HG03196 (cell line): ENCODE measurements around the gene ARHGAP10.
"Not testable (repeated sequence)": the region's sequence is repeated elsewhere in the genome, so short reads cannot be mapped to it uniquely, and the experiment has no call there.

Experiments used
- ATAC-seq: cut with Tn5 transposase; IDR thresholded peaks from one replicate; pipeline ENCODE4 v1.9.1; 2021; ENCODE audit not compliant: unreplicated experiment

The ARHGAP10 gene

DNA sequence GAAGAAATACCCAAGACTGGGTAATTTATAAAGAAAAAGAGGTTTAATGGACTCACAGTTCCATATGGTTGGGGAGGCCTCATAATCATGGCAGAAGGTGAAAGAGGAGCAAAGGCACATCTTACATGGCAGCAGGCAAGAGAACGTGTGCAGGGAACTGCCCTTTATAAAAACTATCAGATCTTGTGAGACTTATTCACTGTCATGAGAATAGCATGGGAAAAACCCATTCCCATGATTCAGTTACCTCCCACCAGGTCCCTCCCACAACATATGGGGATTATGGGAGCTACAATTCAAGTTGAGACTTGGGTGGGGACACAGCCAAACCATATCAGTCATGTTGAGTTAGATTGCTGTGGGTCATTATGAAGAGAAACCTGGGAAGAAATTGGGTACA, 153.3 kb downstream of the ARHGAP10 start:
- not testable (repeated sequence) for ATAC-seq

DNA sequence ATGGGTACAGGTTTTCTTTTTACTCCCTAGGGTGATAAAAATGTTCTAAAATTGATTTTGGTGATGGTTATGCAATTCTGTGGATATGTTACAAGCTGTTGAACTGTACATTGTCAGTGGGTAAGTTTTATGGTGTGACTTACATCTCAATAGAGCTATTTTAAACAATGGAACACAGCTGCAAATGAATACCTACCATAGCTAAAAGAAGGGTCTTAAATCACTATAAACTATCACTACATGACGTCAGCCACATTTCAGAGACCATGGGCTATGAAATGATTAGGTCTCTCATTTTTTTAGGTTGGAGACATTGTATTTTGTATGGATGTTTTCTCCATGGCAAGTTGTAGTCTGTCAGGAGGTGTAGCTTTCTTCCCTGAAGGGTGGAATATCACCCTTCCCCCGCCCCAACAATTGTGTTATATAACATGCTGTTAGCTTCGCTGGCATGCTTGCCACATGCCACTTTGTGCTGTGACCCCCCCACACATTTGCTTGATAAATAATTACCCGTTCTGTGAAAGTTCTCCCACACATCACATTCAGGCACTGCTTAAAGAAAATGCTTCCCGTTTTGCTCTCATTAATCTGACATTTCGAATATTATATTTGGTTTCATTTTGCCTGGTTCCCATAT, 159.7 kb downstream of the ARHGAP10 start:
- no peak for ATAC-seq

- ATAC-seq = no peak
Measured at GRCh38 chr4:147899512-147899911, 167.6 kb downstream of the ARHGAP10 start.

GRCh38 chr4:147901388-147901787, 169.5 kb downstream of the ARHGAP10 start:
- no peak for ATAC-seq

DNA sequence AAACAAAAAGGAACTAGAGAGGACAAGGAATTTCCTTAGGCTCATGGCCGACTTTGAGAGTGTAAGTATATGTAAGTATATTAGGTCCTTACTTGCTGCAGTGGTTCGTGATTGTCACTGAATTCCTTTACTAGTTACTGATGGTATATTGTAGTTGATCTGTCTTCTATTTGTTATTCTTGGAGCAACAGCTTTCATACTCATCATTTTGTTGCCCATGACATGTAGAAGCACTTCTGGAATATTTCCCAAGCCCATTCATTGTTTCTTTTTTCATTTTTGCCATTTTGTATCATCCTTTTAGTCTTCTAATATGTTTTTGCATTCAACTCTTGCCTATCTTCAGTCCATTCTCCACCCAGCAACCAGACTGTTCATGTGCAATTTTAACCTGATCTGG, 170.0 kb downstream of the ARHGAP10 start:
- no peak for ATAC-seq

DNA sequence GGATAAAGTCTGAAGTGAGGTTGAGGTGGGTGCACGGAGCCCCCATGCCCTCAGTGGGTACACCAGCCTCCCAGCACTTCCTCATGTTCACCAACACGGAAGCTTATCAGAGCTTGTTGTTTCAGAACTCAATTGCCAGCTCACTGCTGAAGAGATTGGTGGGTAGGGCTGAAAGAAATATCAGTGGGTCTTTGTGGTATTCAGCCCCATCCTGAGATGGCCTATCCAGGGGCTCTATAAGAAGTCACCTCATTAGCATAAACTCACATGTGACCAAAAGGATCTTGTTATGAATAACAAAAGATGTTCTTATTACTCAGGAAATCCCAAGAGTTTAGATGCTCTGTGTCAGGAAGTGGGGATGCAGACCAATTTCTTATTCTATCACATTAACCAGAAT, 177.3 kb downstream of the ARHGAP10 start:
- no peak for ATAC-seq

- ATAC-seq = no peak
Measured at GRCh38 chr4:147910315-147910714, 178.4 kb downstream of the ARHGAP10 start.

GRCh38 chr4:147912106-147912505, 180.2 kb downstream of the ARHGAP10 start:
- not testable (repeated sequence) for ATAC-seq

DNA sequence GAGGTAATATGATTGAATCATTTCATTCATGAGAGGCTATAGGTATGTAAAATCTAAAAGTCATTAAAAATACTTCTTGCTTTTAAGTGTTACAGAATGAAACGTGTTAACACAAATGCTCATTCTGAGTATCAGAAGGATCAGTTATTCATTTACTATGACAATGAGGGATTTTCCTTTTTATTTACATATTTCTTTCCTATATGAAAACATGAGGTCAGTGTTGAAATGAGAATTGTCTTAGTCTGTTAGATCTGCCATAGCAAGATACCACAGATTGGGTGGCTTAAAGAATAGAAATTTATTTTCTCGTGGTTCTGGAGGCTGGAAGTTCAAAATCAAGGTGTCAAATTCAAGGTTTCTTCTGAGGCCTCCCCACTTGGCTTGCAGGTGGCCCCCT, 181.2 kb downstream of the ARHGAP10 start:
- ATAC-seq = no peak

DNA sequence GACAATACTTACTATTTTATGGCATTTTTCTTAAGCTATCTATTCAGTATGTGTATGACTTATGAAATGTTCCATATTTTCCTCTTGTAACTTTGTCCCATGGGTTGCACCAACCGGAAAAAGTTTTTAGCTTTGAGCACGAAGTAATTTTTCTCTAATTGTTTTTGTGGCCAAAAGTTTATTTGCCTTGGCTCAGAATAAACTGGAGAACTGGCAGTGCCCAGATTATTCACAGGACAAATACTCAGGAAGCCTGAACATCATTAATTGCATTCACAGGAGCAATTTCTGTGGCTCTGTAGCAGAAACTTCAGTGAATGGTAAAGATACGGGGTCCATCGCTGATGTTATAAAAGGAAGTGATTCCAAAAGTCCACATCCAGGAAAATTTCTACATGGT, 184.5 kb downstream of the ARHGAP10 start:
- ATAC-seq = no peak

- ATAC-seq = no peak
Measured at GRCh38 chr4:147923381-147923780, 191.5 kb downstream of the ARHGAP10 start.

DNA sequence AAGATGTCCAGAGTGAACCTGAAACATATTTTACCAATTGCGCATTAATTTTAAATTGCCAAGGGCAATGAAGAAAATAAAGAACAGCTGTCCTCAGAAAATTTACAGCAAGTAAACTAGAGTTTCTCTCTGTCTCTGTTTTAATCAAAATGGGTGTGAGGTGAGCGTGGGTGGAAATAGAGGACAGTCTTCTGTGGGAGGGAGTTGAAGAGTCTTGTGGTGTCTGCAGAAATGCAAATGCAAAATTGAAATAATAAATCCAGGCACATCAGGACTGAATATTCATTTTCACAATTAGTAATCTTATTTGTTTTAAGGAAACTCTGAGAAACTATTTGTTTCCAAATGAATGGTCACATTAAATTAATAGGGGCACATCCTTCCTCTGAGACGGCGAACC, 192.0 kb downstream of the ARHGAP10 start:
- ATAC-seq = no peak

GRCh38 chr4:147924604-147925412, 192.9 kb downstream of the ARHGAP10 start:
- ATAC-seq = no peak

- no peak for ATAC-seq
Measured at GRCh38 chr4:147927377-147928137, 195.7 kb downstream of the ARHGAP10 start.

DNA sequence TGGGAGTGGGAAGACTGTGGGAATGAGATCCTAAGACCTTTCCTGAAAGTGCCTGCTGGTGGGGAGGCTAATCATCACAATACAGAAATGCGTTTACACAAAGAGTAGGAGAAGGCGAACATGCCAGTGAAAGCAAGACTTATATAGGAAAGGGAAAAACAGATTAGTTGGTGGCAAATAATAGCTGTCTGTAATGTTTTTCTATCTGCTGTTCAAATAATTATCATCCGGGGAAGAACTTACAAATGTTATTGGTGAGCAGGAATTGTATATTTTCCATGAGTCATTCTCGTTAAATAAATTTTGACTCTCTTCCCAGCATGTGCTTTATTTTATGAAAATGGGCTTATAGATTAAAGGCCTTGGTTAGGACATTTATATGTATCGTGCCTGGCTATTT, 196.5 kb downstream of the ARHGAP10 start:
- ATAC-seq = no peak

DNA sequence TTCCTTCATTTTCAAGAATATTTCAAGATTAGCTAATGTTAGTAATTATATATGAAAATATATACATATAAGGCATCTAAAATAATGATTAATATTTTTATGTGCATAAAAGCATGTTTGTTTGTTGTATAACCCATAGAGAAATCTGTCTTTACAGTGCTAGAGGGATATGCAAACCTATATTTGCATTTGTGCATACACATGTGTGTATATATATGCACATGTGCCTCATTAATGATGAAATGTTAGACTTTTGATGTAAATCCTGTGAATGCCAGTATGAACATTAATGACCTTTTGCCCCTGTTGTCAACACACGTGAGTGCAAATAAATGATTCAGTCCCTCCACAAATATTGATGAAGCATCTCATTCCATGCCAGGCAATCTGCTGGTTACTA, 197.9 kb downstream of the ARHGAP10 start:
- no peak for ATAC-seq

DNA sequence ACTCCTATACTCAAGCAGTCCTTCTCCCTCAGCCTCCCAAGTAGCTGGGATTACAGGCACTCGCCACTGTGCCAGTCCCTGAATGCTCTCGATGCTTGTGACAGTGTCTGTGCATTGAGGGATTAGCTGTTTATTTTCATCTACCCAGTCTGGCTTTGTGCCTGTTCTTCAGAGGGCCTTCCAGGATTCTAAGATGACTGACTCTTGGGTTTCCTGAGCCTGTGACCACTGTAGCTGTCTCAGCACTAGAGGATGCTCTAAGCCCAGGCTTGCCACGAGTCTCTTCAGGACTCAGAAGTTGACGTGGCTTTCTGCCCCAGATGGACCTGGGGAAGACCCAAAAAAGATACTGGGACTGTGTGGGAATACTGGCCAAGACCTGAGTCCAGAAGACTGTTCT, 201.4 kb downstream of the ARHGAP10 start:
- ATAC-seq = no peak

- ATAC-seq = no peak
Measured at GRCh38 chr4:147933779-147934178, 201.9 kb downstream of the ARHGAP10 start.

DNA sequence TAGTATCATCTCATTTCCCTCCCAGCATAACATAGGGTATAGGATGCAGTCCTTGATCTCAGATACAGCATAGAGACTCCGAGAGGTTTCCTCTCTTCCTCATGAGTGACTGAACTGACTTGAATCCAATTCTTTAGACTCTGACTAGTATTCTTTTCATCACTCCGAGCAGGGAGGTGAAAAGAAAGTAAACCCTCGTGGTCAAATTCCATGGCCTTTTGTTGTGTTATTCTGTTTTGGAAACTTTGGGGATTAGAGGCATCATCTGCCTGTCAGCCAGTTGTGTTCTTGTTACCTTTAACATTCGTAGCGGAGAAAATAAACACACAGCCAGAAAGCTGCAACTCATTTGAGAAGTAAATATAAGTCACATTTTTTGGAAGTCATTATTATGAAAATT, 206.6 kb downstream of the ARHGAP10 start:
- no peak for ATAC-seq

DNA sequence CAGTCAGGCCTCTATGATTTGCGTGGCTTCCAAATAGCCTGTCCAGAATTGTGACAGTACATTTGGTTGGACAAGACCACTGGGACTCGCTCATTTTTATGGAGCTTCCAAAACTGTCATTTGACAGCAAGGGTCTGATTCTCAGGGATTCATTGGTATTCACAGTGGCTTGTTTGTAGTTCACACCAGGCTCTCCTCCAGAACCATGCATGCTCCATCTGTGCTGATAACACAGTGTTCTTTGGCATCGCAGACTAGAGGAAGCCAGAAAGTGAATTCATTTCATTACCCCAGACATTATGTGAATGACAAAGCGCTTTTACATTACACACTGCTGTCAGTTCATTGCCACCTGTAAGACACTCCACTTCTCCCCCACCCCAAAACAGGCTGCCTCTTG, 208.3 kb downstream of the ARHGAP10 start:
- ATAC-seq = no peak

GRCh38 chr4:147941373-147941772, 209.5 kb downstream of the ARHGAP10 start:
- ATAC-seq = no peak

GRCh38 chr4:147942729-147943128, 210.8 kb downstream of the ARHGAP10 start:
- peak; percentile 34 for ATAC-seq
